Limb (tissue), 2 donors: ENCODE measurements around the gene OSCAR.

Source experiments
- DNase-seq, 2 donors: peaks; one replicate each; pipeline ENCODE4 v3.0.0-alpha.2; 2016; ENCODE audit errors: extremely low spot score in 2 of 2

The OSCAR gene

GRCh38 chr19:54094426-54095000 lies 6.1 kb downstream of the OSCAR start:
- DNase-seq: no peak

GRCh38 chr19:54084410-54084809 lies 16.2 kb downstream of the OSCAR start:
- DNase-seq: no peak

- no peak for DNase-seq
These were observed 19.6 kb downstream of the OSCAR start, which contains the start of gene TARM1 for GRCh38 chr19:54081032-54081431. TARM1 (minus strand) TSS chr19:54081365; CDS start chr19:54081340, 25 bp downstream.

GRCh38 chr19:54077334-54077733 lies 23.3 kb downstream of the OSCAR start:
- DNase-seq: no peak

GRCh38 chr19:54074851-54075250 lies 25.8 kb downstream of the OSCAR start:
- DNase-seq: no peak

GRCh38 chr19:54073829-54074228 lies 26.8 kb downstream of the OSCAR start:
- DNase-seq: no peak

GRCh38 chr19:54069470-54069869 lies 31.1 kb downstream of the OSCAR start:
- DNase-seq: no peak

GRCh38 chr19:54063350-54064116 lies 37.1 kb downstream of the OSCAR start, which contains the start of gene VSTM1:
VSTM1 (minus strand) TSS chr19:54063897; CDS start chr19:54063777, 120 bp downstream.
- no peak for DNase-seq

GRCh38 chr19:54062643-54063042 lies 38.0 kb downstream of the OSCAR start:
- DNase-seq: no peak

GRCh38 chr19:54047616-54048015 lies 53.0 kb downstream of the OSCAR start:
- no peak for DNase-seq

- DNase-seq: no peak
These were observed 54.8 kb downstream of the OSCAR start for GRCh38 chr19:54045771-54046170.
